ENCODE data around the gene LUC7L3.

- no peak for TF ChIP-seq MYC (IDR thresholded peaks at IDR 0.05; ENCODE audit: borderline replicate concordance, low read length)
- TF ChIP-seq CTCF (IDR thresholded peaks at IDR 0.05): no peak
- no peak for TF ChIP-seq USF2 (IDR thresholded peaks at IDR 0.05)
- no peak for TF ChIP-seq RAD21 (conservative IDR thresholded peaks at IDR 0.05 in 1 of 2, IDR thresholded peaks at IDR 0.05 in 1 of 2)
- TF ChIP-seq EP300 (IDR thresholded peaks at IDR 0.05): no peak
- no peak for TF ChIP-seq PHF8 (IDR thresholded peaks at IDR 0.05; ENCODE audit: borderline replicate concordance, low read depth)
- TF ChIP-seq POLR2A (IDR thresholded peaks at IDR 0.05; ENCODE audit: low read length): no peak
- TF ChIP-seq SREBF2 (IDR thresholded peaks at IDR 0.05): no peak
- no peak for TF ChIP-seq ZFP36 (IDR thresholded peaks at IDR 0.05; ENCODE audit: borderline replicate concordance, partially characterized antibody)
- TF ChIP-seq NFE2L2 (conservative IDR thresholded peaks at IDR 0.05; ENCODE audit: low read length): no peak
- no peak for TF ChIP-seq REST (IDR thresholded peaks at IDR 0.05)
- TF ChIP-seq POLR2AphosphoS2 (conservative IDR thresholded peaks at IDR 0.05; ENCODE audit: low read length): no peak
- TF ChIP-seq, protein P1, sequence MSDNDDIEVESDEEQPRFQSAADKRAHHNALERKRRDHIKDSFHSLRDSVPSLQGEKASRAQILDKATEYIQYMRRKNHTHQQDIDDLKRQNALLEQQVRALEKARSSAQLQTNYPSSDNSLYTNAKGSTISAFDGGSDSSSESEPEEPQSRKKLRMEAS (IDR thresholded peaks at IDR 0.05): no peak
- TF ChIP-seq RNF2 (IDR thresholded peaks at IDR 0.05; ENCODE audit: borderline replicate concordance, low read depth): no peak
Observed at GRCh38 chr17:50792132-50792531, 72.7 kb downstream of the LUC7L3 start.
